Keratinocyte (primary cell): ENCODE results near the gene HJV.

Experiments used
- CTCF ChIP-seq, 3 experiments: IDR thresholded peaks in 1 of 3; conservative IDR thresholded peaks in 1 of 3; optimal IDR thresholded peaks in 1 of 3; 2 replicates in 2 of 3; 3 replicates in 1 of 3; pipeline versions ENCODE3 to v1.5.1; 2011; ENCODE audit warnings: low read length in 3 of 3, mild to moderate bottlenecking in 3 of 3, moderate library complexity in 2 of 3, control low read depth in 1 of 3, inconsistent platforms in 1 of 3; ENCODE audit not compliant: insufficient read depth in 2 of 3; ENCODE audit errors: extremely low read depth in 1 of 3
- EZH2 ChIP-seq: IDR thresholded peaks from one replicate; pipeline ENCODE4 v1.6.1; 2012; ENCODE audit warnings: inconsistent platforms, mild to moderate bottlenecking, low read length, moderate library complexity

GRCh38 chr1:145992502-145992936 lies 29.0 kb downstream of the HJV start:
- TF ChIP-seq CTCF (optimal IDR thresholded peaks at IDR 0.05 in 1 of 3, IDR thresholded peaks at IDR 0.05 in 1 of 3, conservative IDR thresholded peaks at IDR 0.05 in 1 of 3; ENCODE audit: extremely low read depth in 1 of 3, insufficient read depth in 2 of 3, low read length in 3 of 3) (no peak), EZH2 (no peak)
